Stomach (tissue), 9 donors: ENCODE results near the gene LCTL. TPM values are rescaled to one million over a fixed set of nuclear protein-coding genes. Genes with fewer than 3 reads are reported as not detected.

Experiments used
- DNase-seq, 2 donors: peaks; one replicate each; pipeline versions ENCODE4 v3.0.0 to v3.0.0-alpha.2; 2013 to 2019
- H3K27ac ChIP-seq, 5 donors: fragments of 200-600 bp in 4 of 5; sonication (generic) in 4 of 5; one replicate each; pipeline ENCODE4 v1.5.1; 2013 to 2019; ENCODE audit warnings: mild to moderate bottlenecking in 1 of 5, moderate library complexity in 1 of 5
- H3K27me3 ChIP-seq, 3 donors: fragments of 200-600 bp; sonication (generic); one replicate each; pipeline ENCODE4 v1.5.1; 2017 to 2019; ENCODE audit warnings: mixed run types in 1 of 3
- H3K36me3 ChIP-seq, 4 donors: fragments of 200-600 bp; sonication (generic); 1 replicate in 3 of 4; 2 replicates in 1 of 4; pipeline ENCODE4 v1.5.1; 2016 to 2019
- H3K4me1 ChIP-seq, 4 donors: fragments of 200-600 bp; sonication (generic); one replicate each; pipeline ENCODE4 v1.5.1; 2016 to 2019
- H3K4me3 ChIP-seq, 4 donors: fragments of 200-600 bp; sonication (generic) in 3 of 4; one replicate each; pipeline ENCODE4 v1.5.1; 2016 to 2019; ENCODE audit warnings: mild to moderate bottlenecking in 1 of 4
- H3K9me3 ChIP-seq, 4 donors: fragments of 200-600 bp; sonication (generic); one replicate each; pipeline ENCODE4 v1.5.1; 2016 to 2019
- CTCF ChIP-seq, 7 experiments: fragments of 450-650 bp in 4 of 7; fragments of 200-600 bp in 3 of 7; sonication (generic) in 3 of 7; IDR thresholded peaks; one replicate each; pipeline ENCODE4 v1.5.1; 2016 to 2019; ENCODE audit warnings: antibody characterized with exemption in 7 of 7, control low read depth in 2 of 7, mild to moderate bottlenecking in 1 of 7
- EP300 ChIP-seq: sonication (generic); formaldehyde crosslinking; IDR thresholded peaks from one replicate; pipeline ENCODE4 v1.6.1; 2017; ENCODE audit warnings: antibody characterized with exemption
- POLR2A ChIP-seq, 4 donors: fragments of 450-650 bp; IDR thresholded peaks; one replicate each; pipeline ENCODE4 v1.6.1; 2016; ENCODE audit warnings: antibody characterized with exemption in 4 of 4, control low read depth in 2 of 4, mild to moderate bottlenecking in 1 of 4, moderate library complexity in 1 of 4
- POLR2AphosphoS5 ChIP-seq, 3 donors: sonication (generic); formaldehyde crosslinking; IDR thresholded peaks; one replicate each; pipeline ENCODE4 v1.6.1; 2016; ENCODE audit warnings: antibody characterized with exemption in 3 of 3
- WGBS, 5 donors: extraction: QIAGEN DNeasy Blood & Tissue Kit in 3 of 5; methylation state at CpG; one replicate each; pipeline versions ENCODE4 v1.1.5 to v1.1.7; 2013 to 2018; 5-methylcytosine and 5-hydroxymethylcytosine counted together
- intact Hi-C: fragments of 100-400 bp; cut with DNase I; formaldehyde crosslinking; loops from one replicate; pipeline ENCODE4 v1.15.1; 2023; ENCODE audit warnings: low total_unique reads
- polyA plus RNA-seq, 3 donors: library from polyadenylated mRNA; stranded (reverse); fragments of 200-250 nt; gene quantifications; one replicate each; pipeline ENCODE4 v1.2.3, GENCODE V29; 2013
- total RNA-seq, 5 donors: library from RNA; depleted of rRNA; stranded (reverse); fragments of >200 nt; gene quantifications; one replicate each; pipeline versions ENCODE4 v1.1.0 to v1.2.3, GENCODE V29; 2014 to 2016
- donor health status: healthy with polysubstance abuse.
- donor health status: Bipolar disorder and iron deficiency.
- donor health status: healthy.

The LCTL gene
- total and polyA plus RNA-seq, 8 donors, result not detected

DNA sequence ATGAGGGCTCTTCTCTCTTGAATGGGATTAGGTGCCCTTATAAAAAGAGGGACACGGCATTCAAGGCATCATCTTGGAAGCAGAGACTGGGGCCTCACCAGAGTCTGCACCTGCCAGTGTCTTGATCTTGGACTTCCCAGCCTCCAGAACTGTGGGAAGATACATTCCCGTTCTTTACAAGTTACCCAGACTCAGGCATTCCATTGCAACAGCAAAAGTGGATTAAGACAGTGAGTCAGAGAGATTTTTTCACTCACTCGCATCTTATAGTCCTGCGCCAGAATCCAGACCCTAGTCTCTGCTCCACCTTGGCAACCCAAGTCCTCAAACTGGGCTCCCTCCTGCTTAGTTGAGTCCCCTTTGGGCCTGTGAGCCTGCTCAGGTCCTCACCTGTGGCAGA lies 2.7 kb downstream of the LCTL start:
- peaks cover 0 to 7% (median 3%) of the 10 kb centered on the region in 4 donors for H3K4me1 ChIP-seq
- no peaks in the 10 kb centered on the region for H3K36me3 ChIP-seq
- no peak overlapping the region for H3K27ac ChIP-seq
- DNase-seq, result no peak
- no peak for TF ChIP-seq POLR2AphosphoS5 (IDR thresholded peaks at IDR 0.05)
- no peak for TF ChIP-seq EP300
- TF ChIP-seq CTCF (IDR thresholded peaks at IDR 0.05), result no peak
- no peak for TF ChIP-seq POLR2A (IDR thresholded peaks at IDR 0.05)
- intact Hi-C loops, result no loop called here
- 91 to 94% (median 91%) methylated on average over 2 to 4 of the region's 4 CpGs for WGBS, 5 donors
- H3K4me3 ChIP-seq, result no peak overlapping the region
- no peaks in the 10 kb centered on the region for H3K27me3 ChIP-seq
- H3K9me3 ChIP-seq, result no peaks in the 10 kb centered on the region

DNA sequence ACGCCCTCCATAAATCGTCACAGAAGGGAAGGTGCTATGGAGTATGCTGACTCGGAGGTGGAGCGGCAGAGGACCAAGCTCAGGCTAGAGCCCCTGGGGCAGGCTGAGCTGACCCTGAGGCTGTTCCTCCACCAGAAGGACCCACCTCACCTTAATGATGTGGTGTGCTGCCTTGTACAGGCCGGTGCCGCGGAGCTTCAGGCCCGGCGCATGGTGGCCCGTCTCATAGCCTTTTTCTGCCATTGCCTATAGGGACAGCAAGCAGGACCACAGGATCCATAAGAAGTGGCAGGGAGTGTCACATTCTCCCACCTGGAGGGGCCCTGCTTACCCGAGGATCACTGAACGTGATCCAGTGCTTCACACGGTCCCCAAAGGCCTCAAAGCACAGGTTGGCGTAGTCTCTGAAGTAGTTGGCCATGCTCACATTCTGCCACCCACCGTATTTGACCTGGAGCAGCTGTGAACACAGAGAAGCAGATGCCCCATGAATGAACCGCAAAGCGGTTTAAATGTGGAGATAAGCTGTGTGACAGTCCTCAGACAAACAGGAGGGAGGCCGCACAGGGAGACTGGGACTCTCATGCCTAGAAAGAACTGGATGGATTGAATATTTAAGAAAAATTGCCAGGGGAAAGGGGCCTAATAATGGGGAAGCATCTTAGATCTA lies 4.8 kb downstream of the LCTL start:
- intact Hi-C loops, result no loop called here
- Histone ChIP-seq H3K27me3 (no peaks in the 10 kb centered on the region), H3K9me3 (peaks cover 0 to 3% (median 0%) of the 10 kb centered on the region in 4 donors), H3K36me3 (no peaks in the 10 kb centered on the region), H3K4me1 (no peaks in the 10 kb centered on the region), H3K4me3 (no peak overlapping the region), H3K27ac (no peak overlapping the region)
- DNase-seq, result no peak
- TF ChIP-seq CTCF (IDR thresholded peaks at IDR 0.05) (no peak), POLR2A (IDR thresholded peaks at IDR 0.05) (no peak), POLR2AphosphoS5 (IDR thresholded peaks at IDR 0.05) (no peak), EP300 (no peak)
- 85 to 92% (median 91%) methylated on average over 11 to 18 of the region's 18 CpGs for WGBS, 5 donors

DNA sequence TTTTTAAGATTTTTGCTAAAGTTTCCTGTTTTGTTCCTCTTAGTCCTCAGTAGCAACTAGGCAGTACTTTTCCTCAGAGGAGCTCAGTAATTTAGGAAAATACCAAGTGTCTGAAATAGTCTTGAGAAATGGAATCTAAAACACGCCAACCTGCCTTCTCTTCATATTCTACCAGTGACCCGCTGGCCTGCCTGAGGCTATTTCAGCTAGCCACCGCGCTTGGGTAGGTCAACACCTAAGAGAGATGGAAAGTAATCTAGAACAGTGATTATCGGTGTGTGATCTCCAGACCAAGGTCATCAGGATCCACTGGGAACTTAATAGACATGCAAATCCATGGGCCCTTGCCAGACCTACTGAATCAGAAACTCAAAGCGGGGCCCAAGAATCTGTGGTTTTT lies 7.5 kb downstream of the LCTL start:
- intact Hi-C loops, result no loop called here
- no peak for DNase-seq
- H3K4me1 ChIP-seq, result no peaks in the 10 kb centered on the region
- H3K4me3 ChIP-seq, result no peak overlapping the region
- no peaks in the 10 kb centered on the region for H3K27me3 ChIP-seq
- H3K36me3 ChIP-seq, result no peaks in the 10 kb centered on the region
- 86 to 95% (median 94%) methylated on average over 6 of the region's 6 CpGs for WGBS, 5 donors
- no peak for TF ChIP-seq EP300
- TF ChIP-seq CTCF (IDR thresholded peaks at IDR 0.05), result no peak
- no peak for TF ChIP-seq POLR2AphosphoS5 (IDR thresholded peaks at IDR 0.05)
- no peak for TF ChIP-seq POLR2A (IDR thresholded peaks at IDR 0.05)
- H3K27ac ChIP-seq, result no peak overlapping the region
- H3K9me3 ChIP-seq, result peaks cover 0 to 4% (median 0%) of the 10 kb centered on the region in 4 donors

GRCh38 chr15:66555685-66556084 lies 10.1 kb downstream of the LCTL start:
- DNase-seq, result no peak
- peaks cover 0 to 4% (median 0%) of the 10 kb centered on the region in 4 donors for H3K9me3 ChIP-seq
- peaks cover 0 to 6% (median 0%) of the 10 kb centered on the region in 4 donors for H3K36me3 ChIP-seq
- intact Hi-C loops, result no loop called here
- H3K4me1 ChIP-seq, result no peaks in the 10 kb centered on the region
- no peak overlapping the region for H3K27ac ChIP-seq
- no peaks in the 10 kb centered on the region for H3K27me3 ChIP-seq
- H3K4me3 ChIP-seq, result no peak overlapping the region
- TF ChIP-seq EP300, result no peak
- no peak for TF ChIP-seq POLR2A (IDR thresholded peaks at IDR 0.05)
- no peak for TF ChIP-seq POLR2AphosphoS5 (IDR thresholded peaks at IDR 0.05)
- TF ChIP-seq CTCF (IDR thresholded peaks at IDR 0.05), result no peak
